ENCODE data around the gene SIX1. TPM values are rescaled to one million over a fixed set of nuclear protein-coding genes. Genes with fewer than 3 reads are reported as not detected.

Gene SIX1
- total and polyA plus RNA-seq, 2 of the 13 experiments (the other 11 are each of a cell fraction or from before 2014, with no cell fraction given), result 1.7 to 6.5 TPM

DNA sequence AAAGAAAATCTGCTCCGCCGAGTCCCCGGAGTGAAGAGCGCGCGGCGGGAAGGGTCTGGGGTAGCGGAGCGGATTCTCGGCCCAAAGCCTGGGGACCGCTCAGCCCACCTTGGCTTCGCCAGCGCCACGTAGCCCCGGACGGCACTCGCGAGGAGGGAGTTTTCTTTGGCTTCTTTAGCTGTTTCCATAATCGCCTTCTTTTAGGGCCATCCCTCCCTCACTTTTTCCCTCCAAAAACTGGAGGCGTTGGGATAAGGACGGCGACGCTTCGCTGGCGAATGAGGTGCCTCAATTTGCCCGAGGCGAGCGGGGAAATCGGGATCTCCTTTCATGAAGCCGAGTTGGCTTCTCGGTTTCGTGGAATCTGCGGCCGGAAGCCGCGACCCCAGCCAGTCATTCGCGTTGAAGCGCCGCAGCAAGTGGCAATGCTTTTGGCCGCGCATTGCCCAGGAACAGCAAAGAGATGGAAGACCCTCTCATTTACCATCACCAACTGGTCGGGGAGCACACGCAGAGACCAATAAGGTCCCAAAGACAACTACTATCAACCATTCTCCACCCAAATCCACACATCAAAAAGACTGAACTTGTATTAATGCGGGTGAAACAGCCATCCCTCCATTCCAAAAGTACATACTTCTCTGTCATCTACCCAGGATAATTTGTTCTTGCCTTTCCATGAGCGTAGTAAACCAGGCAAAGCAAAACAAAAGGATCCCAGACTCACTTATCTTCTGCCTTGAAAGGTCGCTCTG is 8.4 kb upstream of the SIX1 start (continued):
- TF ChIP-seq, protein P1, sequence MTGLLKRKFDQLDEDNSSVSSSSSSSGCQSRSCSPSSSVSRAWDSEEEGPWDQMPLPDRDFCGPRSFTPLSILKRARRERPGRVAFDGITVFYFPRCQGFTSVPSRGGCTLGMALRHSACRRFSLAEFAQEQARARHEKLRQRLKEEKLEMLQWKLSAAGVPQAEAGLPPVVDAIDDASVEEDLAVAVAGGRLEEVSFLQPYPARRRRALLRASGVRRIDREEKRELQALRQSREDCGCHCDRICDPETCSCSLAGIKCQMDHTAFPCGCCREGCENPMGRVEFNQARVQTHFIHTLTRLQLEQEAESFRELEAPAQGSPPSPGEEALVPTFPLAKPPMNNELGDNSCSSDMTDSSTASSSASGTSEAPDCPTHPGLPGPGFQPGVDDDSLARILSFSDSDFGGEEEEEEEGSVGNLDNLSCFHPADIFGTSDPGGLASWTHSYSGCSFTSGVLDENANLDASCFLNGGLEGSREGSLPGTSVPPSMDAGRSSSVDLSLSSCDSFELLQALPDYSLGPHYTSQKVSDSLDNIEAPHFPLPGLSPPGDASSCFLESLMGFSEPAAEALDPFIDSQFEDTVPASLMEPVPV (CRISPR knock-in tag; IDR thresholded peaks at IDR 0.05), result peak; percentile 17; the same call in 1 of the 2 replicates
- 0 out of 2 replicates have a peak, but pooled peaks have one; percentile 20 for TF ChIP-seq SP4 (CRISPR knock-in tag; IDR thresholded peaks at IDR 0.05)
- TF ChIP-seq, protein P2, sequence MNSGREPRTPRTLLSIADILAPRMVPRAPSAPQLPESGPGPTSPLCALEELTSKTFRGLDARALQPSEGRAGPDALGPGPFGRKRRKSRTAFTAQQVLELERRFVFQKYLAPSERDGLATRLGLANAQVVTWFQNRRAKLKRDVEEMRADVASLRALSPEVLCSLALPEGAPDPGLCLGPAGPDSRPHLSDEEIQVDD (CRISPR knock-in tag; IDR thresholded peaks at IDR 0.05; ENCODE audit: borderline replicate concordance), result no peak
- TF ChIP-seq ZNF564 (CRISPR knock-in tag; IDR thresholded peaks at IDR 0.05), result no peak
- peak; percentile 54; the same call in 1 of the 2 replicates for TF ChIP-seq YEATS4 (CRISPR knock-in tag; IDR thresholded peaks at IDR 0.05; ENCODE audit: borderline replicate concordance)
- TF ChIP-seq ZNF776 (CRISPR knock-in tag; IDR thresholded peaks at IDR 0.05), result 0 out of 2 replicates have a peak, but pooled peaks have one; percentile 32
- TF ChIP-seq ZSCAN31 (CRISPR knock-in tag; IDR thresholded peaks at IDR 0.05; ENCODE audit: low read depth), result 0 out of 2 replicates have a peak, but pooled peaks have one; percentile 49
- TF ChIP-seq, protein P3, sequence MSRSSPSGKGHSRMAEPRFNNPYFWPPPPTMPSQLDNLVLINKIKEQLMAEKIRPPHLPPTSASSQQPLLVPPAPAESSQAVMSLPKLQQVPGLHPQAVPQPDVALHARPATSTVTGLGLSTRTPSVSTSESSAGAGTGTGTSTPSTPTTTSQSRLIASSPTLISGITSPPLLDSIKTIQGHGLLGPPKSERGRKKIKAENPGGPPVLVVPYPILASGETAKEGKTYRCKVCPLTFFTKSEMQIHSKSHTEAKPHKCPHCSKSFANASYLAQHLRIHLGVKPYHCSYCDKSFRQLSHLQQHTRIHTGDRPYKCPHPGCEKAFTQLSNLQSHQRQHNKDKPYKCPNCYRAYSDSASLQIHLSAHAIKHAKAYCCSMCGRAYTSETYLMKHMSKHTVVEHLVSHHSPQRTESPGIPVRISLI (CRISPR knock-in tag; IDR thresholded peaks at IDR 0.05; ENCODE audit: borderline replicate concordance), result peak; percentile 35; the same call in 1 of the 2 replicates
- no peak for TF ChIP-seq ZNF543 (CRISPR knock-in tag; IDR thresholded peaks at IDR 0.05)
- TF ChIP-seq ZKSCAN5 (CRISPR knock-in tag; IDR thresholded peaks at IDR 0.05), result no peak
- peak; percentile 9; the same call in 1 of the 2 replicates for TF ChIP-seq ZNF674 (CRISPR knock-in tag; IDR thresholded peaks at IDR 0.05; ENCODE audit: low read depth)
- TF ChIP-seq, protein P4, sequence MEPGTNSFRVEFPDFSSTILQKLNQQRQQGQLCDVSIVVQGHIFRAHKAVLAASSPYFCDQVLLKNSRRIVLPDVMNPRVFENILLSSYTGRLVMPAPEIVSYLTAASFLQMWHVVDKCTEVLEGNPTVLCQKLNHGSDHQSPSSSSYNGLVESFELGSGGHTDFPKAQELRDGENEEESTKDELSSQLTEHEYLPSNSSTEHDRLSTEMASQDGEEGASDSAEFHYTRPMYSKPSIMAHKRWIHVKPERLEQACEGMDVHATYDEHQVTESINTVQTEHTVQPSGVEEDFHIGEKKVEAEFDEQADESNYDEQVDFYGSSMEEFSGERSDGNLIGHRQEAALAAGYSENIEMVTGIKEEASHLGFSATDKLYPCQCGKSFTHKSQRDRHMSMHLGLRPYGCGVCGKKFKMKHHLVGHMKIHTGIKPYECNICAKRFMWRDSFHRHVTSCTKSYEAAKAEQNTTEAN (CRISPR knock-in tag; conservative IDR thresholded peaks at IDR 0.05), result no peak
- peak; percentile 34; the same call in 1 of the 2 replicates for TF ChIP-seq ZNF547 (CRISPR knock-in tag; IDR thresholded peaks at IDR 0.05)
- TF ChIP-seq ELF4 (CRISPR knock-in tag; IDR thresholded peaks at IDR 0.05; ENCODE audit: borderline replicate concordance), result no peak
- TF ChIP-seq, protein P5, sequence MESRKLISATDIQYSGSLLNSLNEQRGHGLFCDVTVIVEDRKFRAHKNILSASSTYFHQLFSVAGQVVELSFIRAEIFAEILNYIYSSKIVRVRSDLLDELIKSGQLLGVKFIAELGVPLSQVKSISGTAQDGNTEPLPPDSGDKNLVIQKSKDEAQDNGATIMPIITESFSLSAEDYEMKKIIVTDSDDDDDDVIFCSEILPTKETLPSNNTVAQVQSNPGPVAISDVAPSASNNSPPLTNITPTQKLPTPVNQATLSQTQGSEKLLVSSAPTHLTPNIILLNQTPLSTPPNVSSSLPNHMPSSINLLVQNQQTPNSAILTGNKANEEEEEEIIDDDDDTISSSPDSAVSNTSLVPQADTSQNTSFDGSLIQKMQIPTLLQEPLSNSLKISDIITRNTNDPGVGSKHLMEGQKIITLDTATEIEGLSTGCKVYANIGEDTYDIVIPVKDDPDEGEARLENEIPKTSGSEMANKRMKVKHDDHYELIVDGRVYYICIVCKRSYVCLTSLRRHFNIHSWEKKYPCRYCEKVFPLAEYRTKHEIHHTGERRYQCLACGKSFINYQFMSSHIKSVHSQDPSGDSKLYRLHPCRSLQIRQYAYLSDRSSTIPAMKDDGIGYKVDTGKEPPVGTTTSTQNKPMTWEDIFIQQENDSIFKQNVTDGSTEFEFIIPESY (CRISPR knock-in tag; IDR thresholded peaks at IDR 0.05), result peak; percentile 56; the same call in 1 of the 2 replicates
- TF ChIP-seq, protein P6, sequence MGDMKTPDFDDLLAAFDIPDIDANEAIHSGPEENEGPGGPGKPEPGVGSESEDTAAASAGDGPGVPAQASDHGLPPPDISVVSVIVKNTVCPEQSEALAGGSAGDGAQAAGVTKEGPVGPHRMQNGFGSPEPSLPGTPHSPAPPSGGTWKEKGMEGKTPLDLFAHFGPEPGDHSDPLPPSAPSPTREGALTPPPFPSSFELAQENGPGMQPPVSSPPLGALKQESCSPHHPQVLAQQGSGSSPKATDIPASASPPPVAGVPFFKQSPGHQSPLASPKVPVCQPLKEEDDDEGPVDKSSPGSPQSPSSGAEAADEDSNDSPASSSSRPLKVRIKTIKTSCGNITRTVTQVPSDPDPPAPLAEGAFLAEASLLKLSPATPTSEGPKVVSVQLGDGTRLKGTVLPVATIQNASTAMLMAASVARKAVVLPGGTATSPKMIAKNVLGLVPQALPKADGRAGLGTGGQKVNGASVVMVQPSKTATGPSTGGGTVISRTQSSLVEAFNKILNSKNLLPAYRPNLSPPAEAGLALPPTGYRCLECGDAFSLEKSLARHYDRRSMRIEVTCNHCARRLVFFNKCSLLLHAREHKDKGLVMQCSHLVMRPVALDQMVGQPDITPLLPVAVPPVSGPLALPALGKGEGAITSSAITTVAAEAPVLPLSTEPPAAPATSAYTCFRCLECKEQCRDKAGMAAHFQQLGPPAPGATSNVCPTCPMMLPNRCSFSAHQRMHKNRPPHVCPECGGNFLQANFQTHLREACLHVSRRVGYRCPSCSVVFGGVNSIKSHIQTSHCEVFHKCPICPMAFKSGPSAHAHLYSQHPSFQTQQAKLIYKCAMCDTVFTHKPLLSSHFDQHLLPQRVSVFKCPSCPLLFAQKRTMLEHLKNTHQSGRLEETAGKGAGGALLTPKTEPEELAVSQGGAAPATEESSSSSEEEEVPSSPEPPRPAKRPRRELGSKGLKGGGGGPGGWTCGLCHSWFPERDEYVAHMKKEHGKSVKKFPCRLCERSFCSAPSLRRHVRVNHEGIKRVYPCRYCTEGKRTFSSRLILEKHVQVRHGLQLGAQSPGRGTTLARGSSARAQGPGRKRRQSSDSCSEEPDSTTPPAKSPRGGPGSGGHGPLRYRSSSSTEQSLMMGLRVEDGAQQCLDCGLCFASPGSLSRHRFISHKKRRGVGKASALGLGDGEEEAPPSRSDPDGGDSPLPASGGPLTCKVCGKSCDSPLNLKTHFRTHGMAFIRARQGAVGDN (CRISPR knock-in tag; IDR thresholded peaks at IDR 0.05), result peak; percentile 81
- TF ChIP-seq ZNF20 (CRISPR knock-in tag; IDR thresholded peaks at IDR 0.05), result 0 out of 2 replicates have a peak, but pooled peaks have one; percentile 41
